HG02884 (cell line): ENCODE results near the gene NALF2.

Experiments
- ATAC-seq: cut with Tn5 transposase; IDR thresholded peaks from one replicate; pipeline ENCODE4 v1.9.1; 2021; ENCODE audit warnings: mild to moderate bottlenecking, moderate library complexity; ENCODE audit not compliant: unreplicated experiment

The NALF2 gene

DNA sequence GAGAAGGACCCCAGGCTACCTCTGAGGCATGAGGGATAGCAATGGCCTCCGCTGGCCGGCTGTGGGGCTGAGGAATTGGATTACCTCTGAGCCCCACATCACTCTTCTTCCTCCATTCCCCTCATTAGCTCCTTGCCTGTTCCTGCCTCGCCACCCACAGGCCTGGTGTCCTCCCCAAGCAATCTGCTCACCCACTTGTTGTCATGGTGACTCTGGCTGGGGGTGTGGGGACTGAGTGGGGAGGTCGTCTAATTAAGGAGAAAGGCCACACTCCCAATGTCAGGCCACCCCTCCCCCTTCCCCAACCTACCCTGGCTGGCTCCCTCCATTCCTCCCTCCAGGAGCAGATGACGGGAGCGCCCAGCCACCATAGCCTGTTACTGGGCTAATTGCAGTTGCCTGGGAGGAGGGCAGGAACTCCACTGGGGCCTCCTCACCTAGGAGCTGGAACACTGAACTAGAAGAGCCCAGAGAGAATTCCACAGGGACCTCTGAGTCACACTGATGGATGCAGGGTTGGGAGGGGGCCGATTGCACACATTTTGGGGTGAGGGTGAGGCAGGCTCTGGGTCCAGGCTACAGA lies 20.7 kb downstream of the NALF2 start:
- no peak for ATAC-seq

DNA sequence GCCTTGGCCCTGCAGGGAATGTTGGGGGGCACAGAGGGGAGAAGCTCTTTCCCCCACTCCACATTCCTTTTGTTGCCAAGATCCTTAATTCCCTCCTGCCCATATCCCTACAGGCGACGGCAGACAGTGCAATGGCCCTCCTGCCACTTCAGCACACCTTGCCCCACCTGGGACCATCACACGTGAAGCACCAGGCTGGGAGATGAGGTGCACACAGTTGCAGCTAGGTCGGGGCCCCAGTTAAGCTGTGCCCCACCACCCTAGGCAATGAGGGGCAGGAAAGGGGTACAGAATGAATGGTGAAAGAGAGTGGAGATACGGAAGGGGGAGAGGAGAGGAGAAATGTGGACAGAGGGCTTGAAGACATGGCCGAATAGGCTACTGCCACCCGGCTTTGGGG lies 26.2 kb downstream of the NALF2 start:
- ATAC-seq, result no peak

DNA sequence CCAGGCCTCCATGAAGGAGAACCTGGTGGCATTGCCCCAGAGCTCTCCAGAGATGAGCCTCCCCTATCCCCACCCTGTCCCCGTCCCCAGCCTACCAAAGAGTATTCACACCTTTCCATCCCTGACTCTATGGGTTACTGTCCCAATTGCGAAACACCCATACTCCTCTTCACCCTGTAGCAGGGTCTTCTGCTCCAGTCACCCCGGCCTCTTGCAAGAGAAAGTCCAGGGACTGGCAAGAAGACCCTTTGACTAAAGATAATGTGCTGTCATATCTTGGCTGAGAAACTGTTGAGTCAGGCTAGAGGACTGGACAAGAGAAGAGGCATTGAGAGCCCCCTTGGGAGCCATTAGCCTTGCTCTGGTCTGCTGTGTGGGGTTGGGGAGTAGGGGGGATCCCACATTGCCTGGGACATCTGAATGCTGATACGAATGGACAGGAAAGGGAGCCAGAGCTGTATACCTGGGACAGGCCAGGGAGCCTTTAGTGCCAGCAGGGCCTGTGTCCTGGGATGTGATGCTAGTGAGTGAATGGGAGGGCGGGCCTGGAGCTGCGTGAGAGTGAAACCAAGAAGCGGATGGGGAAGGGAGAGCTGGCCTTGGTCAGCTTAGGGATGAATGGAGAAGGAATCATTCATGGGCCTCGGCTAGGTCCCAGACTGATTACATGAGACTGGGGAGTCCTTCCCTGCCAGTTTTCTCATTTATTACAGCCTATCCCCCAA lies 27.1 kb downstream of the NALF2 start:
- ATAC-seq, result no peak

DNA sequence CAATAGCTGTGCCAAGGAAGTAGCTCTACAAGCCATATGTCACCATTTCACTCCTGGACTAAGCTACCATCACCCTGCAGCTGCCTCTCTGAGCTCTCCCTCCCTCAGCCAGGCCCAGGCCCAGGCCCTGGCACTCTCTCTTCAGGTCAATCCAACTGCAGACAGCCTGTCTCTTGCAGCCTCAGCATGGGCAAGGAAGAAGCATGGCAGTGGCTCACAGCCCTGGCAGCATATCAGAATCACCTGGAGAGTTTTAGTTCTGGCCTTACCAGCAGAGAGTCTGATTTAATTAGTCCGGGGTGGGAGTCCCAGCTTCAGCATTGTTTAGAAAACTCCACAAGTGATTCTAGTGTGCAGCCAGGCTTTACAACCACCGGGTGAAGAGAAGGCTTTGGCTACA lies 31.5 kb downstream of the NALF2 start:
- no peak for ATAC-seq

DNA sequence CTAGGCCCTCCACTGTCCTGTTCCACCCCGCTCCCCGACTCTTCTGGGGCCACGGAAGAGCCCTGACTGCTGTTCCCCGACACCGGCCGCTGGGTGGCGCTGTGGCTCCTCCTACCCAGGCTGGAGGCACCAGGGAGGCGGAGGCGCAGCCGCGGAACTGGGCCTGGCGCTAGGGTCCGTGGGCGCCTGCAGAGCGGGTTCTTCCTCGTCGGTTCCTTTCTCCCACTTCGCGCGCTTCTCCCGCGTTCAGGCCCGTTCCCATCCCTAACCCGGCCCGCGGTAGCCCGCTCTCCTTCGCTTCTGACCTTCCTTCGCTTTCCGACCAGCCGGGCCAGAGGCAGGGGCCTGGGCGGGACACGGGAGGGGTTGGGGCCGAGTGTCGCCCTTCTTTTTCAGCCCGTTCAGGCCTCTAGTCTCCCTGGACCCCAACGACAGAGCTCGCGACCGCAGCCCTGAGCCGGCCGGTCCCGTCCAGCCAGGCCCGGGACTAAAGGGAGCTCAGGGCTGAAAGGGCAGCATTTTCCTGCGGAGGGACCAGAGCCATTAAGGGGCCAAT lies 34.3 kb downstream of the NALF2 start:
- peak; percentile 89 for ATAC-seq

DNA sequence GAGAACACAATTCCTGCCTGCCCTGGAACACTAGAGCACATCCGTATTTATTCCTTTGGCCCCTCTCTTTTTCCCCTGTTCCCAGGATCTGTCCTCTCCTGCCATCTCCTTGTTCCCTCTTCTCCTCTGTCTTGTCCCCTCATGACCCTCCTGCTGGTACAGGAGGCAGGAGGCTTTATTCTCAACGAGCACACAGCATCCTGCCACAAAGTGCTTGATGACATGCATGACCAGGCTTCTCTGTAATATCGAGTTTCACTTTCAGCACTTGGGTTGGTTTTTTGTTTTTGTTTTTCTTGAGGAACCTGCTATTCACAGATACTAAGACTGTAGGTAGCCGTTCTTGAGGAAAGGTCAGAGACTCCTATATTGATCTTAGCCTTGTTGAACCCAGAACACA lies 35.3 kb downstream of the NALF2 start:
- ATAC-seq, result no peak

DNA sequence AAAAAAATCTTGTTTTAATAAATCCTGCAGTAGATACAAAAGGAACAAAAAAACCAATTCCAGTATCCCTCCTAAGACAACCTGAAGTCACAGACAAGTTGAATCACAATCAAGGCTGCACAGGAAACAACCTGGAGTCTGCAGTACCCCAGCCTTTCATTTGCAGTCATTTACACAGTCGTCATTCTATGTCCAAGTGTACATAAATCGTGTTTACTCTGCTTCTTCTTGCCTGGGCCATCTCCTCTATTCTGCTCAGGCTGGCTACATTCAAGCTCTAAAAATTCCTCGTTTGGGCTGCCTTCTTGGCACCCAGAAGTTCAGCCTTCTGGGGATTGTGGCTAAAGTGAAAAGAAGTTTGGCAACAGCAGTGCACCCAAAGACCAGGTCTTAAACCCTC lies 37.8 kb downstream of the NALF2 start:
- no peak for ATAC-seq

DNA sequence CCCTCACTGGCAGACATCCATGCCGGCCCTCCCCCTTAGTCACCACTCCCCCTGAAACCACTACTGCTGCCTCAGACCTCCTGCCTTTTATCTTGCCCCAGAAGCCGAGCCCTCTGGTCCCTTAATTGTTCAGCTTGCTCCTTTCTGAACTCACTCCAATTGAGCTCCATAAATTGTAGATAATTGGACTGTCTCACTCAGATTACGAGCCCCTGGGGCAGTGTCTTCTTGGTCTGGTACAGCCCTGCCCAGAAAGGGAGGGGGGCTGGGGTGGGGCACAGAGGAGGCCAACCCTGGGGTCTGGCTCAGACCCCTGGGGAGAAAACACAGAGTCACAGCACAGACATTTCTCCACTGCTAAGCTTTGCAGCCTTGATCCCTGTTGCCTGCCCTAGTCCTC lies 39.4 kb downstream of the NALF2 start:
- no peak for ATAC-seq

DNA sequence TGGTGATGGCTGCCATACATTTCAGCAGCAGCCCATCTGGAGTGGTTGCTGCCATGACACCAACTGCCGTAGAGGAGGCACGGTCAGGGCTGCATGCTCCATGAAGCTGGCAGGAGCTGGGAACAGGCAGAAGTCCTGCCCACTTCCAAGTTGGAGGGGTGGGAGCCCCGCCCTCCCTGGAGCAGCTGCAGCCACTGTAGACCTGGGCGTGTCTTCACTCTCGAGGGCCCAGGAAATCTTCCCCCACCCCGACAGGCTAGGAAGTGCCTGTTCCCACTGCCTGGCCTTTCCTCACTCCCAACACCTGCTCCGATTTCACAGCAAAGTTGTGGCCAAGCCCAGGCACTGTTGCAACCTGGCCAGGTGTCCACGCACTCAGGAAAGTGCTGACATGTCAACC lies 42.3 kb downstream of the NALF2 start:
- no peak for ATAC-seq

DNA sequence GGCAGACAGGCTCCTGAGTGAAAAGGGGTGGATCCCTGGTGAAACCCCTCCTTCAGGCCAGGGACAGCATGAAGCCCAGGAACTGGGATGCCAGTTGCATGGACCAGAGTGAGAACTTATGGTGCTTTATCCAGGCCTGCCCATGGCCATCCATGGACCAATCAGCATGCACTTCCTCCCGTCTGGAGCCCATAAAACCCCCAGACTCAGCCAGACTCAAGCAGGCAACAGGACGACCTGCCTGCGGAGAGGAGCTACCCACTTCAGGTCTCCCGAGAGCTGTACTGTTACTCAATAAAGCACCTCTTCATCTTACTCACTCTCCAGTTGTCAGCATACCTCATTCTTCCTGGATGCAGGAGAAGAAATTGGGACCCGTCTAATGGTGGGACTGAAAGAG lies 42.9 kb downstream of the NALF2 start:
- no peak for ATAC-seq

DNA sequence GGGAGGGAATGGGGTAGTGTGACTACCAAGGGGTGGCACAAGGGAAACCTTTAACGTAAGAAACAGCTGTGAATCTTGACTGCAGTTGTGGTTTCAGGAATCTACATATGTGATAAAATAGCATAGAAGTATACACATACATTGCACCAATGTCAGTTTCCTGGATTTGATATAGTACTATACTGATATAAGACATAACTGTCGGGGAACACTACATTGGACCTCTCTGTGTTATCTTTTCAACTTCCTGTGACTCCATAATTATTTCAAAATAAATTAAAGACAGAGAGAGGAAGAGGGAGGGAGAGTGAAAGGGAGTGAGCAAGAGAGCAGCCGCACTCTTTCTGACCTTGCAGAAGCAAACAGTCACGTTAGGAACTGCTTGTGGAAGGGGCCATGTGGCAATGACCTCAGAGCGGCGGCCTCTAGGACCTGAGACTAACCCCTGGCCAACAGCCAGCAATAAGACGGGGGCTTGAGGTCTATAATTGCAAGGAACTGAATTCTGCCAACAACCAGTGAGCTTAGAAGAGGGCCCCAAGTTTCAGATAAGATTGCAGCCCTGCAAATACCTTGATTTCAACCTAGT lies 47.4 kb downstream of the NALF2 start:
- ATAC-seq, result no peak

DNA sequence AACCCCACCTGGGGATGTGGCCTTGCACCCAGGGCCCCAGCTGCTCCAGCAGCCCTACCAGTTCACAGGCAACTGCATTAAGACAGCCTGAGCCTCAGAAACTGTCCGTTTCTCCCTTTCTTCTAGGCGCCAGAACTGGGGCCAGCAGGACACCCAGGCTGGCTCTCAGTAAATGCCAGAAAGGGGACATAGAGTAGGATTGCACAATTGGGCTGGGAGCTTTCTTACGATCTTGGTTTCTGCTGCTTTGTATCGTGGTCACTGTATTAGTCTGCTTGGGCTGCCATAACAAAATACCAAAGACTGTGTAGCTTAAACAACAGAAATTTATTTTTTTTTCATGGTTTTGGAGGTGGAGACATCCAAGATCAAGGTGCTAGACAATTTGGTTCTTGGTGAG lies 48.4 kb downstream of the NALF2 start:
- no peak for ATAC-seq
